IPS-NIHi11 (cell line): Measurements from ENCODE around the gene KIFC1.

Experiments
- DNase-seq: peaks from one replicate; pipeline ENCODE4 v3.0.0; 2012; ENCODE audit warnings: mixed read lengths, low spot score

KIFC1 gene

GRCh38 chr6:33410711-33411631 lies 19.3 kb downstream of the KIFC1 start, which contains the start of gene PHF1:
Gene PHF1 (plus strand): TSS chr6:33411014. CDS start chr6:33412264, 1,250 bp downstream.
- DNase-seq: peak; percentile 76

- no peak for DNase-seq
Measured at GRCh38 chr6:33411632-33412005, 20.0 kb downstream of the KIFC1 start.

- DNase-seq: no peak
Measured at GRCh38 chr6:33412140-33413009, 20.8 kb downstream of the KIFC1 start.

GRCh38 chr6:33413241-33414120 lies 21.9 kb downstream of the KIFC1 start:
- DNase-seq: no peak

GRCh38 chr6:33414592-33415271 lies 23.1 kb downstream of the KIFC1 start:
- no peak for DNase-seq

GRCh38 chr6:33415831-33416230 lies 24.2 kb downstream of the KIFC1 start:
- no peak for DNase-seq

GRCh38 chr6:33416386-33417127 lies 24.9 kb downstream of the KIFC1 start:
- DNase-seq: no peak

GRCh38 chr6:33417128-33417902 lies 25.7 kb downstream of the KIFC1 start:
- no peak for DNase-seq

- DNase-seq: peak; percentile 86
Measured at GRCh38 chr6:33417903-33418689, 26.5 kb downstream of the KIFC1 start, which contains the start of gene CUTA. Gene CUTA (minus strand): TSS chr6:33418107. CDS start chr6:33418000, 107 bp downstream.

- no peak for DNase-seq
Measured at GRCh38 chr6:33418690-33419291, 27.2 kb downstream of the KIFC1 start.

GRCh38 chr6:33419580-33420490 lies 28.2 kb downstream of the KIFC1 start, which contains the start of gene SYNGAP1:
Gene SYNGAP1 (plus strand): TSS chr6:33420065. CDS start chr6:33420265, 200 bp downstream.
- no peak for DNase-seq

GRCh38 chr6:33420491-33421343 lies 29.1 kb downstream of the KIFC1 start:
- no peak for DNase-seq

GRCh38 chr6:33421344-33421643 lies 29.7 kb downstream of the KIFC1 start:
- DNase-seq: no peak

GRCh38 chr6:33423777-33424176 lies 32.2 kb downstream of the KIFC1 start:
- DNase-seq: no peak

- DNase-seq: no peak
Measured at GRCh38 chr6:33424855-33425667, 33.4 kb downstream of the KIFC1 start.
